Smooth muscle cell (in vitro differentiated cells): ENCODE data around the gene GDAP2. TPM values are rescaled to one million over a fixed set of nuclear protein-coding genes. Genes with fewer than 3 reads are reported as not detected.

Source experiments
- DNase-seq: peaks from one replicate; lab custom pipeline; 2025; ENCODE audit not compliant: unreplicated experiment; lab: John Stamatoyannopoulos, UW
- H2AFZ ChIP-seq: fragments of 200-600 bp; sonication (generic); 2 replicates; pipeline ENCODE4 v1.6.0; 2016; ENCODE audit warnings: antibody characterized with exemption, low read depth, mild to moderate bottlenecking
- H3F3A ChIP-seq: fragments of 200-600 bp; sonication (generic); 2 replicates; pipeline ENCODE4 v1.6.0; 2017; ENCODE audit warnings: antibody characterized with exemption, low read depth
- H3K27ac ChIP-seq: fragments of 200-600 bp; sonication (generic); 2 replicates; pipeline ENCODE4 v1.5.1; 2016; ENCODE audit warnings: low read depth, mild to moderate bottlenecking
- H3K27me3 ChIP-seq: fragments of 200-600 bp; sonication (generic); 2 replicates; pipeline ENCODE4 v1.6.1; 2016; ENCODE audit warnings: low read depth, mild to moderate bottlenecking
- H3K36me3 ChIP-seq: fragments of 200-600 bp; sonication (generic); 2 replicates; pipeline ENCODE4 v1.5.1; 2016; ENCODE audit warnings: low read depth
- H3K4me1 ChIP-seq: fragments of 200-600 bp; sonication (generic); 2 replicates; pipeline ENCODE4 v1.5.1; 2016; ENCODE audit warnings: low read depth
- H3K4me2 ChIP-seq: fragments of 200-600 bp; sonication (generic); 2 replicates; pipeline ENCODE4 v1.6.0; 2016; ENCODE audit warnings: mild to moderate bottlenecking
- H3K4me3 ChIP-seq: fragments of 200-600 bp; sonication (generic); 2 replicates; pipeline ENCODE4 v1.5.1; 2016; ENCODE audit warnings: mild to moderate bottlenecking
- H3K79me2 ChIP-seq: fragments of 200-600 bp; sonication (generic); 2 replicates; pipeline ENCODE4 v1.6.0; 2016; ENCODE audit warnings: low read depth, mild to moderate bottlenecking
- H3K9ac ChIP-seq: fragments of 200-600 bp; sonication (generic); 2 replicates; pipeline ENCODE4 v1.6.0; 2016; ENCODE audit warnings: low read depth
- H3K9me3 ChIP-seq: fragments of 200-600 bp; sonication (generic); replicated peaks from 2 replicates; pipeline ENCODE4 v1.5.1; 2016; ENCODE audit warnings: low read depth
- H4K20me1 ChIP-seq: fragments of 200-600 bp; sonication (generic); 2 replicates; pipeline ENCODE4 v1.6.0; 2016; ENCODE audit warnings: low read depth
- CTCF ChIP-seq: fragments of 200-600 bp; sonication (generic); IDR thresholded peaks from 2 replicates; pipeline ENCODE4 v1.5.1; 2017; ENCODE audit warnings: borderline replicate concordance, mild to moderate bottlenecking, antibody characterized with exemption; ENCODE audit not compliant: insufficient read depth, poor library complexity, severe bottlenecking
- WGBS: methylation state at CpG from one replicate; pipeline ENCODE4 v1.1.7; 2016; ENCODE audit warnings: low lambda C conversion rate; 5-methylcytosine and 5-hydroxymethylcytosine counted together
- polyA plus RNA-seq: library from polyadenylated mRNA; unstranded; fragments of >200 nt; fragmentation: Nextera tagmentation; extraction: Ambion mirVana; gene quantifications from 2 replicates; pipeline ENCODE4 v1.2.1, GENCODE V29; 2016
- total RNA-seq: library from RNA; depleted of rRNA; stranded (reverse); fragments of >200 nt; gene quantifications from 2 replicates; pipeline ENCODE4 v1.2.3, GENCODE V29; 2014

GDAP2 gene
- total and polyA plus RNA-seq, 2 experiments from 2014 or later, result 10.5 to 30.1 TPM

DNA sequence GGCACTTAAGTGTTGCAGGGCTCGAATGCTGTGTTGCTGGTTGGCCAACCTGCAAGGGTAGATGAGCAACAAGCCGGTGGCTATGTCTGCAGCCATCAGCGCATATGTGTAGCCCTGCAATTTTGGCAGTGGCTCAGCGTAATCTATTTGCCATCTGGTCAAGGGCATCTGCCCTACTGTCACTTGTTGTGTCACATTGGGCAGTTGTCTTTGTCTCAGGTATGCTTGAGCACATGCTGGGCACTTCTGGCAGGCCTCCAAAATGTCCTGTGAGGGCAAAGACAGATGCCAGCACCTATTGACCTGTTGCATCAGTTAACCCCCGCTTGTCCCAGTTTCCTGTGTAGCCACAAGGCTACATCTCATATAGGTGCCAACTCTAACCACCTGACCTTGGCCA is 111.8 kb downstream of the GDAP2 start:
- 97% methylated on average over 5 of the region's 5 CpGs for WGBS
- no peak overlapping the region for H3K4me2 ChIP-seq
- H3K36me3 ChIP-seq, result no peaks in the 10 kb centered on the region
- peaks cover 5% of the 10 kb centered on the region for H3K4me1 ChIP-seq
- no peak for DNase-seq
- no peaks in the 10 kb centered on the region for H3K79me2 ChIP-seq
- H3K4me3 ChIP-seq, result no peak overlapping the region
- H3K9me3 ChIP-seq, result no peaks in the 10 kb centered on the region
- H3K27ac ChIP-seq, result no peak overlapping the region
- TF ChIP-seq CTCF, result no peak
- H2AFZ ChIP-seq, result no peak overlapping the region
- no peak overlapping the region for H3K9ac ChIP-seq
- H3F3A ChIP-seq, result no peaks in the 10 kb centered on the region
- no peaks in the 10 kb centered on the region for H4K20me1 ChIP-seq
- H3K27me3 ChIP-seq, result no peaks in the 10 kb centered on the region

DNA sequence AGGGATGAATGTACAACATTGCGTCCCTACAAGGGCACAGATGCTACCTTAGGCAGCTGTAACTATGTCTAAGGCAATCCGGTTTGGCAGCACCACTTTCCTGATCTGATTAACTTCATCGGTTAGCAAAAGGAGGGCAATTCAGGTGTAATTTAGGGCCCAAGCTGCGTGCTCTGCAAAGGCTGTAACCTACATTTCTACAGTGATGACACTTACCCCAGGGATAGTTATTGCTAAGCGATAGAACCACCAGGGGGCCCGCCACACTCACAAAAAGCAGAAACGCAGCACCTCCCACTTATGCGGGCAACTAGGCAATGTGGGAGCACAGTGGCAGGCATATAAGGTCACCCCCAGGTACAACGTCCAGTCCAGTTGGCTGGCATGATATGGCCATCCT is 113.5 kb downstream of the GDAP2 start:
- no peaks in the 10 kb centered on the region for H3K9me3 ChIP-seq
- H3K9ac ChIP-seq, result no peak overlapping the region
- H2AFZ ChIP-seq, result no peak overlapping the region
- no peaks in the 10 kb centered on the region for H3K36me3 ChIP-seq
- no peak for DNase-seq
- H3K79me2 ChIP-seq, result no peaks in the 10 kb centered on the region
- no peaks in the 10 kb centered on the region for H3F3A ChIP-seq
- H3K4me3 ChIP-seq, result no peak overlapping the region
- peak overlapping the region; percentile 21 for H3K27ac ChIP-seq
- H3K4me2 ChIP-seq, result no peak overlapping the region
- H4K20me1 ChIP-seq, result no peaks in the 10 kb centered on the region
- no peaks in the 10 kb centered on the region for H3K4me1 ChIP-seq
- no peak for TF ChIP-seq CTCF
- 74% methylated on average over 9 of the region's 9 CpGs for WGBS
- no peaks in the 10 kb centered on the region for H3K27me3 ChIP-seq

GRCh38 chr1:117814856-117815797 is 114.3 kb downstream of the GDAP2 start:
- peak overlapping the region; percentile 21 for H3K27ac ChIP-seq
- no peak overlapping the region for H3K9ac ChIP-seq
- no peak for TF ChIP-seq CTCF
- no peak overlapping the region for H3K4me2 ChIP-seq
- H3K4me3 ChIP-seq, result no peak overlapping the region
- 70% methylated on average over 6 of the region's 6 CpGs for WGBS
- no peaks in the 10 kb centered on the region for H4K20me1 ChIP-seq
- no peaks in the 10 kb centered on the region for H3K79me2 ChIP-seq
- no peak overlapping the region for H2AFZ ChIP-seq
- no peaks in the 10 kb centered on the region for H3K36me3 ChIP-seq
- no peak for DNase-seq
- no peaks in the 10 kb centered on the region for H3K4me1 ChIP-seq
- no peaks in the 10 kb centered on the region for H3K9me3 ChIP-seq
- H3F3A ChIP-seq, result no peaks in the 10 kb centered on the region
- H3K27me3 ChIP-seq, result no peaks in the 10 kb centered on the region

Other genes starting within 250 kb of the GDAP2 start
- 17.3 and 19.7 TPM in 2 replicates for gene WDR3, start 118 bp upstream of the GDAP2 start, total RNA-seq
- gene WDR3, start 118 bp upstream of the GDAP2 start, polyA plus RNA-seq, result 12.9 and 13.4 TPM in 2 replicates